Measurements from ENCODE around the gene PCGF2.

The PCGF2 gene

GRCh38 chr17:38751144-38751807, 3.1 kb upstream of the PCGF2 start:
- no peak for DNase-seq

GRCh38 chr17:38750312-38751121, 2.4 kb upstream of the PCGF2 start:
- DNase-seq, result no peak

GRCh38 chr17:38750044-38750311, 1.8 kb upstream of the PCGF2 start:
- no peak for DNase-seq

GRCh38 chr17:38749223-38750043, 1.3 kb upstream of the PCGF2 start:
- no peak for DNase-seq

- DNase-seq, result no peak
Observed at GRCh38 chr17:38748892-38749222, 721 bp upstream of the PCGF2 start.

GRCh38 chr17:38747463-38748148, 530 bp downstream of the PCGF2 start:
- DNase-seq, result no peak

- no peak for DNase-seq
Observed at GRCh38 chr17:38746849-38747462, 1.2 kb downstream of the PCGF2 start.

- no peak for DNase-seq
Observed at GRCh38 chr17:38746004-38746848, 1.9 kb downstream of the PCGF2 start.

GRCh38 chr17:38745545-38745944, 2.6 kb downstream of the PCGF2 start:
- no peak for DNase-seq

- no peak for DNase-seq
Observed at GRCh38 chr17:38743556-38744171, 4.5 kb downstream of the PCGF2 start.

- no peak for DNase-seq
Observed at GRCh38 chr17:38742411-38743308, 5.5 kb downstream of the PCGF2 start.

- no peak for DNase-seq
Observed at GRCh38 chr17:38741921-38742410, 6.2 kb downstream of the PCGF2 start.

GRCh38 chr17:38741461-38741860, 6.7 kb downstream of the PCGF2 start:
- DNase-seq, result no peak

- no peak for DNase-seq
Observed at GRCh38 chr17:38740806-38741205, 7.3 kb downstream of the PCGF2 start.

GRCh38 chr17:38740044-38740443, 8.1 kb downstream of the PCGF2 start:
- no peak for DNase-seq

- no peak for DNase-seq
Observed at GRCh38 chr17:38739305-38739704, 8.8 kb downstream of the PCGF2 start.

GRCh38 chr17:38738686-38739085, 9.4 kb downstream of the PCGF2 start:
- DNase-seq, result no peak

GRCh38 chr17:38738007-38738662, 10.0 kb downstream of the PCGF2 start:
- DNase-seq, result no peak

- DNase-seq, result peak; percentile 64
Observed at GRCh38 chr17:38735161-38735997, 12.8 kb downstream of the PCGF2 start.

Data from stimulated activated naive CD4-positive, alpha-beta T cell treated with Interleukin-2 at 50 U/mL for 16 hours (primary cell).